ENCODE results near the gene CCL7. TPM values are rescaled to one million over a fixed set of nuclear protein-coding genes. Genes with fewer than 3 reads are reported as not detected.

The CCL7 gene
- total and polyA plus RNA-seq, 5 experiments from 2014 or later: not detected

GRCh38 chr17:34301986-34302385 is 32.0 kb downstream of the CCL7 start:
- POLR2A ChIA-PET: no interaction called here

GRCh38 chr17:34302636-34303035 is 32.6 kb downstream of the CCL7 start:
- peaks cover 15 to 25% (median 22%) of the 10 kb centered on the region in 5 donors for H3K27me3 Mint-ChIP-seq
- H3K4me1 Mint-ChIP-seq: peaks cover 0 to 5% (median 0%) of the 10 kb centered on the region in 4 donors
- no peak for ATAC-seq
- DNase-seq: no peak
- H3K36me3 Mint-ChIP-seq: peaks cover 0 to 4% (median 0%) of the 10 kb centered on the region in 3 donors
- H3K27ac Mint-ChIP-seq: no peak overlapping the region
- H3K9me3 Mint-ChIP-seq: peaks cover 0 to 8% (median 0%) of the 10 kb centered on the region in 9 donors
- no peak overlapping the region for H3K4me3 Mint-ChIP-seq
- POLR2A ChIA-PET: no interaction called here

More at GRCh38 chr17:34301986-34302385, 32.0 kb downstream of the CCL7 start:
- H3K36me3 Mint-ChIP-seq: peaks cover 0 to 4% (median 0%) of the 10 kb centered on the region in 3 donors
- DNase-seq (no peak), ATAC-seq (no peak)
- H3K4me1 Mint-ChIP-seq: peaks cover 0 to 5% (median 0%) of the 10 kb centered on the region in 4 donors
- peaks cover 15 to 25% (median 22%) of the 10 kb centered on the region in 5 donors for H3K27me3 Mint-ChIP-seq
- H3K4me3 Mint-ChIP-seq: no peak overlapping the region
- peaks cover 0 to 8% (median 0%) of the 10 kb centered on the region in 9 donors for H3K9me3 Mint-ChIP-seq
- no peak overlapping the region for H3K27ac Mint-ChIP-seq

DNA sequence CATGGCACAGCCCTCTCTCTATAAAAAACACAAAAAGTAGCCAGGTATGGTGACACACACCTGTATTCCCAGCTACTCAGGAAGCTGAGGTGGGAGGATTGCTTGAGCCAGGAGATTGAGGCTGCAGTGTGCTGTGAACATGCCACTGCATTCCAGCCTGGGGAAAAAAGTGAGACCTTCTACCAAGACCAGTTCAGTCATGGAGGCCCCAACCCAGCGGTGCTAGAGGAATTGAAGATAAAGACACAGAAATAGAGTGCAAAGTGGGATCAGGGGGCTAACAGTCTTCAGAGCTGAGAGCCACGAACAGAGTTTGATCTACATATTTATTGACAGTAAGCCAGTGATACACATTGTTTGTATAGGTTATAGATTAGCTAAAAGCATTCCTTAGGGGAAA is 33.6 kb downstream of the CCL7 start:
- DNase-seq (no peak), ATAC-seq (no peak)
- no peak overlapping the region for H3K4me3 Mint-ChIP-seq
- H3K9me3 Mint-ChIP-seq: peaks cover 0 to 5% (median 0%) of the 10 kb centered on the region in 9 donors
- POLR2A ChIA-PET: no interaction called here
- no peak overlapping the region for H3K27ac Mint-ChIP-seq
- peaks cover 0 to 5% (median 0%) of the 10 kb centered on the region in 4 donors for H3K4me1 Mint-ChIP-seq
- peaks cover 0 to 4% (median 0%) of the 10 kb centered on the region in 3 donors for H3K36me3 Mint-ChIP-seq
- peaks cover 11 to 19% (median 17%) of the 10 kb centered on the region in 5 donors for H3K27me3 Mint-ChIP-seq

DNA sequence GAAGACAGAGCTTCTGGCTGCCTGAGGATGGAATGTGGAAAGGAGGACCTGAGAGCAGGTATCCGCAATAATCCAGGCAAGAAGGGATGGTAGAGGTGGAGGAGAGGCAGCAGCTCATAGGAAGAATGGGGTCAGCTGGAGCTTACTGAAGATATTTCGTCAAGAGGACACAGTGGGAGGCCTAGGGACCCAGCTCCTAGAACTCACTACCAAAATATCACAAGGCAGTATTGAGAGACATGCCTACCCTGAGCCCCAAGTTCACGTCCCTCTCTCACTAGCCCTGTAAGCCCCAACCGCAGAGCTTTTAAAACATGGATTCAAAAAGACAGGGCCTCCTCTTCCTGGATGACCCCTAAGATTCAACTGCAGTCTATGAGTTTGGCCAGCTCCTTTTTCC is 35.0 kb downstream of the CCL7 start:
- POLR2A ChIA-PET: no interaction called here
- Mint-ChIP-seq H3K4me3 (no peak overlapping the region), H3K27me3 (peaks cover 4 to 14% (median 10%) of the 10 kb centered on the region in 5 donors), H3K4me1 (no peaks in the 10 kb centered on the region), H3K9me3 (no peaks in the 10 kb centered on the region), H3K36me3 (peaks cover 0 to 4% (median 0%) of the 10 kb centered on the region in 3 donors), H3K27ac (no peak overlapping the region)
- DNase-seq (no peak), ATAC-seq (no peak)

- Mint-ChIP-seq H3K27ac (no peak overlapping the region), H3K4me3 (no peak overlapping the region), H3K4me1 (no peaks in the 10 kb centered on the region), H3K9me3 (no peaks in the 10 kb centered on the region), H3K27me3 (peaks cover 3 to 11% (median 10%) of the 10 kb centered on the region in 5 donors), H3K36me3 (peaks cover 0 to 4% (median 0%) of the 10 kb centered on the region in 3 donors)
- DNase-seq (no peak), ATAC-seq (no peak)
- POLR2A ChIA-PET: no interaction called here
These were observed 35.6 kb downstream of the CCL7 start for GRCh38 chr17:34305606-34306005.

DNA sequence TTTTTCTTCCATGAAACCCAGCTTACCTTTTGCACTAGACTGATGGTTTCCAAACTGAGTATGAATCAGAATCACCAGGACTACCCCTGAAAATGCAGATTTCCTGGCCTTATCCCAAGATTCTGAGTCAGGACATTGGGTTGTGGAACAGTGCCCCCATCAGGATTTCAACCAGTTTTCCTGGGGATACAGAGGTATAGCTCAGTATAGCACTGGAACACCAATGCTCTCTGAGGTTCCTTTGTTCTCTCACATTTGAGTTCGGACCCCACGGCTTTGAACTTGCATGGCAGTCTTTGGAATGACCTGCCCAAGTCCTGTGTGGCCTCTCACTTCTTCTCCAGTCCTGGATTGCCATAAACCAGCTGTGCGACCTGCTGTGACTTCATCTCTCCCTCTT is 36.4 kb downstream of the CCL7 start:
- no peak overlapping the region for H3K4me3 Mint-ChIP-seq
- no peaks in the 10 kb centered on the region for H3K9me3 Mint-ChIP-seq
- ATAC-seq (no peak), DNase-seq (no peak)
- H3K27me3 Mint-ChIP-seq: peaks cover 3 to 6% (median 5%) of the 10 kb centered on the region in 5 donors
- no peak overlapping the region for H3K27ac Mint-ChIP-seq
- H3K4me1 Mint-ChIP-seq: no peaks in the 10 kb centered on the region
- POLR2A ChIA-PET: no interaction called here
- H3K36me3 Mint-ChIP-seq: no peaks in the 10 kb centered on the region

GRCh38 chr17:34307110-34307509 is 37.1 kb downstream of the CCL7 start:
- no peak overlapping the region for H3K4me3 Mint-ChIP-seq
- H3K36me3 Mint-ChIP-seq: no peaks in the 10 kb centered on the region
- POLR2A ChIA-PET: no interaction called here
- no peak for DNase-seq
- ATAC-seq: no peak
- no peaks in the 10 kb centered on the region for H3K4me1 Mint-ChIP-seq
- H3K27ac Mint-ChIP-seq: no peak overlapping the region
- peaks cover 0 to 6% (median 3%) of the 10 kb centered on the region in 5 donors for H3K27me3 Mint-ChIP-seq
- no peaks in the 10 kb centered on the region for H3K9me3 Mint-ChIP-seq

- Mint-ChIP-seq H3K9me3 (no peaks in the 10 kb centered on the region), H3K36me3 (no peaks in the 10 kb centered on the region), H3K4me1 (no peaks in the 10 kb centered on the region), H3K4me3 (no peak overlapping the region), H3K27ac (no peak overlapping the region), H3K27me3 (peaks cover 0 to 14% (median 12%) of the 10 kb centered on the region in 5 donors)
- POLR2A ChIA-PET: no interaction called here
- ATAC-seq (no peak), DNase-seq (no peak)
These were observed 38.4 kb downstream of the CCL7 start for GRCh38 chr17:34308371-34308770.

GRCh38 chr17:34311291-34311690 is 41.3 kb downstream of the CCL7 start:
- no peaks in the 10 kb centered on the region for H3K36me3 Mint-ChIP-seq
- H3K27ac Mint-ChIP-seq: no peak overlapping the region
- H3K4me1 Mint-ChIP-seq: no peaks in the 10 kb centered on the region
- H3K9me3 Mint-ChIP-seq: no peaks in the 10 kb centered on the region
- H3K4me3 Mint-ChIP-seq: no peak overlapping the region
- ATAC-seq (no peak), DNase-seq (no peak)
- POLR2A ChIA-PET: no interaction called here
- H3K27me3 Mint-ChIP-seq: peaks cover 5 to 30% (median 12%) of the 10 kb centered on the region in 5 donors

DNA sequence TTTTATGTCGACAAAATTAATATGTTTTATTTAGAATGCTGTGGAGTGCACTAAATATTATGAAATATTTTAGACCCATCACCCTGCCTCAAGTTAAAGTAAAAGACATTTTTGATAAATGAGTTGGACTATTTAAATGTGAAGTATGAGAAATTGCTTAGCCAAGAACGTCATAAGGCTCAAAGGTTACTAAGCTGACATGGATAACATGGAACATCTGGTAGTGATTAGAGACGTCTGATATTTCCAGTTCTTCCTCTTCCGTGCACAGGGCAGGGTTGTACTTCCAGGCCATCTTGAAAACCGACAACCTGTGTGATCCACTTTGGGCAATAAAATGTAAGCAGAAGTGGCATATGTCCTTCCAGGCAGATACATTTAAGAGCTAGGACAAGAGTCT is 42.1 kb downstream of the CCL7 start:
- DNase-seq (no peak), ATAC-seq (no peak)
- no peaks in the 10 kb centered on the region for H3K4me1 Mint-ChIP-seq
- H3K4me3 Mint-ChIP-seq: no peak overlapping the region
- peaks cover 5 to 30% (median 12%) of the 10 kb centered on the region in 5 donors for H3K27me3 Mint-ChIP-seq
- H3K27ac Mint-ChIP-seq: no peak overlapping the region
- no peaks in the 10 kb centered on the region for H3K9me3 Mint-ChIP-seq
- POLR2A ChIA-PET: no interaction called here
- H3K36me3 Mint-ChIP-seq: no peaks in the 10 kb centered on the region

DNA sequence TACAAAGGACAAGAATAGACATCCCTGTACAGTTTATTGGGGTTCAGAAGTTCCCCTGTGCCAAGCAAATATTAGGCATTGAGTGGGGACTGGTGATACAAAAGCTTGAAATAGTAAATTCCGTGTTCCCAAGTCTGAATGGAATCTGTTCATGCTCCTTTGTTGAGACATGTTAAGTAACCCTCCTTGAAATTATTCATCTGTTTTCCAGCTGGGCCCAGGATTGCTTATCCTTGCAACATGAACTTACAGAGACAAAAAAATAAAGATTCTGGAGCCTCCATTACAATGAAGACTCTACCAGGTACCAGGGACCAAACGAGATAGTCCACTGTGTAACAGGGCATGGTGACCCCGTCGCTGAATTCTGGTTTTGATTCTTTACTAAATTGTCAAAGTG is 43.1 kb downstream of the CCL7 start:
- Mint-ChIP-seq H3K27ac (no peak overlapping the region), H3K4me1 (no peaks in the 10 kb centered on the region), H3K27me3 (peaks cover 5 to 30% (median 12%) of the 10 kb centered on the region in 5 donors), H3K36me3 (no peaks in the 10 kb centered on the region), H3K4me3 (no peak overlapping the region), H3K9me3 (no peaks in the 10 kb centered on the region)
- DNase-seq: no peak
- POLR2A ChIA-PET: no interaction called here
- no peak for ATAC-seq

DNA sequence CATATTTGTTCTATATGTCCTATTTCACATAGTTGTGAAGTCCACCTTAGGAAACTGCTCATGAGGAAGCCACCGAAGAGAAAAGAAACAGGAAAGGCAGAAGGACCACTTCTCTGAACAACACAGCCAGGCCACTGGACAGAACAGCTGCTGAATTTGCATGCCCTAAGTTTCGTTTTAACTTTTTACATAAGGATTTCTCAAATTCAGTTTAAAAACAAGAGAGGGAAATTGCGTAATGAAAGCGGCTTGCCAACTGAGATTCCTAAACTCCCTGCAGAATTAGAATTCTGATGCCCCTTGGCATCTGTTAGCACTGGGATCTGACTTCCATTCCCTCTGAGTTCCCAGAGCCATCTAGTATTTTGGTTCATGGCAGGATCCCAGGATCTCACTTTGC is 44.3 kb downstream of the CCL7 start:
- Mint-ChIP-seq H3K27ac (no peak overlapping the region), H3K4me1 (no peaks in the 10 kb centered on the region), H3K9me3 (no peaks in the 10 kb centered on the region), H3K36me3 (no peaks in the 10 kb centered on the region), H3K27me3 (peaks cover 5 to 30% (median 12%) of the 10 kb centered on the region in 5 donors), H3K4me3 (no peak overlapping the region)
- POLR2A ChIA-PET: no interaction called here
- DNase-seq (no peak), ATAC-seq (no peak)

GRCh38 chr17:34318474-34318873 is 48.5 kb downstream of the CCL7 start:
- Mint-ChIP-seq H3K4me1 (no peaks in the 10 kb centered on the region), H3K36me3 (no peaks in the 10 kb centered on the region), H3K4me3 (no peak overlapping the region), H3K27me3 (peaks cover 3 to 15% (median 9%) of the 10 kb centered on the region in 5 donors), H3K9me3 (no peaks in the 10 kb centered on the region), H3K27ac (no peak overlapping the region)
- ATAC-seq: no peak
- no peak for DNase-seq
- POLR2A ChIA-PET: no interaction called here

- POLR2A ChIA-PET: no interaction called here
- Mint-ChIP-seq H3K36me3 (no peaks in the 10 kb centered on the region), H3K4me3 (no peak within 1 kb of the TSS), H3K9me3 (peaks cover 0 to 5% (median 0%) of the 10 kb centered on the region in 9 donors), H3K27me3 (peaks cover 2 to 10% (median 9%) of the 10 kb centered on the region in 5 donors), H3K4me1 (no peaks in the 10 kb centered on the region), H3K27ac (no peak within 1 kb of the TSS)
- ATAC-seq: no peak
- no peak for DNase-seq
These were observed 49.0 kb downstream of the CCL7 start, which contains the start of gene CCL8 for GRCh38 chr17:34319039-34319483. Gene CCL8 (plus strand): TSS chr17:34319435. CDS start chr17:34319502, 67 bp downstream.
